Choroid plexus epithelial cell (primary cell): ENCODE measurements around the gene ADRA2C.

Experiments
- DNase-seq: peaks from one replicate; pipeline ENCODE4 v3.0.0-alpha.2; 2010; ENCODE audit warnings: low read depth
- H3K4me3 ChIP-seq: 2 replicates; pipeline ENCODE4 v1.5.1; 2011; ENCODE audit warnings: low read depth, mild to moderate bottlenecking, control low read depth, low read length, moderate library complexity
- CTCF ChIP-seq: conservative IDR thresholded peaks from 2 replicates; pipeline ENCODE4 v1.5.1; 2011; ENCODE audit warnings: low read depth, mild to moderate bottlenecking, control low read depth, inconsistent platforms, low read length, moderate library complexity

The ADRA2C gene

GRCh38 chr4:3768842-3769641 lies 2.9 kb downstream of the ADRA2C start:
- DNase-seq = no peak
- no peak for TF ChIP-seq CTCF
- H3K4me3 ChIP-seq = no peak overlapping the region

DNA sequence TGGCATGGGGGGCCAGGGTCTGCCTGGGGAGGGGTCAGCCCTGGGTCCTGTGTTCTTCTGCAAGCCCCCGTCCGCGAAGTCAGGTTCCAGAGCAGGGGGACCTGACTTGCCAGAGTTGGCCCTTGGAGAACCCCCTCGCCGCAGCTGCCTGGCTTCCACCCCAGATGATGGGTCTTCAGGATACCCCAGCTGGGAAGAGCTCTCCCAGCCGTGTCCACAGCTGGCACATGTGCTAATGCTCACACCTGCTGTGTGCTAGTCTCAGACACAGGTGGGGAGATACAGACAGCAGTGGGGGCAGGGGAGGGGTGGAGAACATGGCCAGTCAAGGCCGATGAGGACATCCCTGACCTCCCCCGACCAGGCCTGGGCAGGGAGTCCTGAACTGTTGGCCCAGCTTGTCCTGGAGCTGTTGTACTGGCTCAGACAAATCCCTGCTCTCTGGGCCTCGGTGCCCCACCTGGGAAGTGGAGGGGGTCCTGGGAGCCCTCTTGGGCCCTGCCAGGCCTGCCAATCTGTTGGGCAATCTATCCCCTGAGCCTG lies 3.5 kb downstream of the ADRA2C start:
- H3K4me3 ChIP-seq = no peak overlapping the region
- no peak for DNase-seq
- TF ChIP-seq CTCF = no peak

GRCh38 chr4:3770323-3771163 lies 4.4 kb downstream of the ADRA2C start:
- TF ChIP-seq CTCF = no peak
- H3K4me3 ChIP-seq = no peak overlapping the region
- no peak for DNase-seq

DNA sequence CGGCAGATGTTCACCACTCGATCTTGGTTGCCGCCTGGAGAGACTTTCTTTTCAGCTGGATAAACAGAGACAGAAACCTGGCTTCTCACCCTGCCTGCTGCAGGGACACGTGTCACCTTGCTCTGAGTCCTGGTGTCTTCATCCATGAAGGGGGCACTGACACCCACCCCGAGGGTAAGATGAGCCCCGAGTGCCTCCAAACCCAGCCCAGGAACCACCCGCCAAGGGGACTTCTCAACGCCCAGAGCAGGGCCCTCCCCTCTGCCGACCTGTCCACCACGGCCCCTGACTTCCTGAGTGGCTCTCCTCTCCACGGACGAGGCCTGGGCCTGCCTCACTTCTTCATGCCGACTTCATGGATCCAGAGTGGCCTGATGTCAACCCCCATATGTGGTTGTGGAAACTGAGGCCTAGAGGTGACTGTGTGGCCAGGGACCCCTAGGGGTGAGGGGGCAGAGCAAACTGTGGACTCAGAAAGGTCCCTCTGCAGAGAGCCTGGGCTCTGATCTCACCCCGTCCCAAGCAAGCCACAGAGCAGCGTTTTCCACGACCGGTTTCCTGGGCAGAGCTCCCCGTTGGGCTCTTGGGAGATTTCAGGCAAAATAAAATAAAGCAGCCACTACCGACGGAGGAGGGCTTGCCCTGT lies 5.1 kb downstream of the ADRA2C start:
- no peak for TF ChIP-seq CTCF
- no peak overlapping the region for H3K4me3 ChIP-seq
- no peak for DNase-seq

DNA sequence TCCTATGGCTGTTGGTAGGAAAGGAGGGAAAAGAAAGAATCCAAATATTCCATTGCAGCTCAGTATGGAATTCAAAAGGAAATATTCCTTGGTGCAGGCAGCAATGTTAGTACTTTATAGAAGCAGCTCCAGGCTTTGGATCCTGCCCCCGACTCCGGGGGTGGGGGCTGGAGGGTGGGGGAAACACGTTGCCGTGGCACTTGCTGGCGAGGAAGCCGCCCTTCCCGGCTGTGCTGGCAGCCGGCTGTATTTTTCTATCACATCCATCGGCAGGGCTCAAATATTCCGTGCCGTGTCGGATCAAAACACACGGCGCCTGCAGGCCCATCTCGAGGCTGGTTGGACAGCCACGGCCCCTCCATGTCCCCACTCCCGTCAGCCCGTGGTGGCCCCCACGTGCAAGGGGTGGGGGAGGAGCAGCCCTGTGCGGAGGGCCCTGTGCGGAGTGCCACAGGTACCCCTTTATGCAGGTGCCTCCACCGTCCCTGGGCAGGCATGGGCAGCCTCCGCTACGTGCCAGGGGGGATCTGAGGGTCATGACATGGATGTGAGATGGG lies 5.8 kb downstream of the ADRA2C start:
- TF ChIP-seq CTCF = no peak
- H3K4me3 ChIP-seq = no peak overlapping the region
- DNase-seq = no peak

- no peak for DNase-seq
- H3K4me3 ChIP-seq = no peak overlapping the region
- TF ChIP-seq CTCF = no peak
Measured at GRCh38 chr4:3772632-3773031, 6.4 kb downstream of the ADRA2C start.
